RWPE2 (cell line): ENCODE measurements around the gene CCDC9B.
A peak's percentile ranks its signal among the peaks of the same experiment; 100 is the strongest.

Source experiments
- ATAC-seq: fragments of 200-7000 bp; cut with Tn5 transposase; 3 replicates; pipeline ENCODE4 v1.9.1; 2021; ENCODE audit warnings: low read depth
- DNase-seq: peaks from one replicate; pipeline ENCODE4 v3.0.0-alpha.2; 2020; ENCODE audit warnings: low spot score
- H3K27ac ChIP-seq: fragments of 450-650 bp; 2 replicates; pipeline ENCODE4 v1.5.1; 2017; ENCODE audit warnings: mild to moderate bottlenecking; ENCODE audit not compliant: poor library complexity, severe bottlenecking
- H3K27me3 ChIP-seq: fragments of 250-450 bp; sonication (Bioruptor Pico); 2 replicates; pipeline ENCODE4 v1.5.1; 2021; ENCODE audit warnings: mild to moderate bottlenecking, moderate library complexity; ENCODE audit not compliant: insufficient read depth, poor library complexity, severe bottlenecking
- H3K36me3 ChIP-seq: fragments of 250-450 bp; sonication (Bioruptor Pico); 2 replicates; pipeline ENCODE4 v1.5.1; 2020; ENCODE audit warnings: low read depth, mild to moderate bottlenecking, moderate library complexity
- H3K4me1 ChIP-seq: fragments of 250-450 bp; sonication (Bioruptor Pico); 2 replicates; pipeline ENCODE4 v1.5.1; 2021; ENCODE audit warnings: mild to moderate bottlenecking, moderate library complexity; ENCODE audit not compliant: insufficient read depth, poor library complexity, severe bottlenecking
- H3K4me3 ChIP-seq: fragments of 250-450 bp; sonication (Bioruptor Pico); 2 replicates; pipeline ENCODE4 v1.5.1; 2021; ENCODE audit warnings: mild to moderate bottlenecking, moderate library complexity; ENCODE audit not compliant: severe bottlenecking
- H3K9me3 ChIP-seq: fragments of 250-450 bp; sonication (Bioruptor Pico); 2 replicates; pipeline ENCODE4 v1.5.1; 2021; ENCODE audit warnings: mild to moderate bottlenecking, moderate library complexity; ENCODE audit not compliant: severe bottlenecking
- CTCF ChIP-seq: fragments of 450-650 bp; IDR thresholded peaks from one replicate; pipeline ENCODE4 v1.5.1; 2017; ENCODE audit warnings: mild to moderate bottlenecking, moderate library complexity; ENCODE audit not compliant: poor library complexity, severe bottlenecking

Gene CCDC9B

GRCh38 chr15:40307421-40308211 lies 33.1 kb downstream of the CCDC9B start, which contains the start of gene PLCB2:
Gene PLCB2, minus strand, starts transcription at chr15:40307935. Its CDS starts 263 bp downstream, at chr15:40307672.
- H3K4me1 ChIP-seq = no peaks in the 10 kb centered on the region
- no peaks in the 10 kb centered on the region for H3K27me3 ChIP-seq
- H3K36me3 ChIP-seq = no peaks in the 10 kb centered on the region
- H3K4me3 ChIP-seq = no peak within 1 kb of the TSS
- TF ChIP-seq CTCF = peak; percentile 29
- no peaks in the 10 kb centered on the region for H3K9me3 ChIP-seq
- peak; percentile 31 for ATAC-seq
- no peak within 1 kb of the TSS for H3K27ac ChIP-seq
- peak; percentile 62 for DNase-seq

- TF ChIP-seq CTCF = no peak
- Histone ChIP-seq H3K4me3 (no peak overlapping the region), H3K9me3 (no peaks in the 10 kb centered on the region), H3K27ac (no peak overlapping the region), H3K36me3 (no peaks in the 10 kb centered on the region), H3K27me3 (no peaks in the 10 kb centered on the region), H3K4me1 (no peaks in the 10 kb centered on the region)
- DNase-seq (peak; percentile 68), ATAC-seq (no peak)
Observed at GRCh38 chr15:40306908-40307307, 33.8 kb downstream of the CCDC9B start.

- DNase-seq (peak; percentile 54), ATAC-seq (no peak)
- H3K9me3 ChIP-seq = no peaks in the 10 kb centered on the region
- no peaks in the 10 kb centered on the region for H3K36me3 ChIP-seq
- no peak overlapping the region for H3K4me3 ChIP-seq
- no peak overlapping the region for H3K27ac ChIP-seq
- no peak for TF ChIP-seq CTCF
- H3K27me3 ChIP-seq = no peaks in the 10 kb centered on the region
- H3K4me1 ChIP-seq = no peaks in the 10 kb centered on the region
Observed at GRCh38 chr15:40306371-40306770, 34.4 kb downstream of the CCDC9B start.

DNA sequence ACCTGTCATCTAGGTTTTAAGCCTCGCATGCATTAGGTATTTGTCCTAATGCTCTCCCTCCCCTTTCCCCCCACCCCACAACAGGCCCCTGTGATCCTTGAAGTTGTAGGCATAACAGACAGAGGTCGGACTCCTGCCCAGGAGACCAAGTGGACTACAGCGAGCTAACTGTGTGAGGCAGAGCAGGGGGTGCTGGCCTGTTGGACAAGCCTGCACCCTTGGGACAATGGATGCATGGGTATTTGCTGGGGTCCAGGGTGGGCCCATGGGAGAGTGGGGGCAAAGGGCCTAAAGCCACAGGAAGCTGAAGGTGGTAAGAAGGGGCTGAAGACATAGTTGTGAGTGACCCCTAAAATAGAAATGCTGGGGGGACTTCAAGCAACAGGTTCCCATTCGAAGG lies 35.5 kb downstream of the CCDC9B start:
- no peaks in the 10 kb centered on the region for H3K9me3 ChIP-seq
- H3K27me3 ChIP-seq = no peaks in the 10 kb centered on the region
- H3K36me3 ChIP-seq = no peaks in the 10 kb centered on the region
- TF ChIP-seq CTCF = no peak
- ATAC-seq (no peak), DNase-seq (peak; percentile 46)
- no peak overlapping the region for H3K4me3 ChIP-seq
- H3K4me1 ChIP-seq = no peaks in the 10 kb centered on the region
- H3K27ac ChIP-seq = no peak overlapping the region

DNA sequence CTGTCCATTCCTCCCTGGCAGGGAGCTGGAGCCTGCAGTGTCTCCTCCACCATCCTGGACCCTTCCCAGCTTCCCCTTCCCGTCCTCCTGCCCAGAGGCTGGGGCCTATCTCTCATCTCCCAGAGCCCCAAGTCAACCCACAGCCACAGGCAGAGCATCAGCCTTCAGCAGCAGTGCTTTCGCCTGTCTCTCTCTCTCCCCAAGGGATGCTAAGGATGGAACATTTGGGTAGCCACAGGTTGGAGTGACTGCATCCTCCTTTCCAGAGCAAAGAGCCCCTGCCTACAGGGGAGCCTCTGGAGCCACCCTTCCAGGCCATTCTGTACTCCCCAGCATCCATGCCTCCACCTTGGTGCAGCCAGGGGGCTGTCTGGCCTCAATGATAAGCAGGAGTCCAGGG lies 37.2 kb downstream of the CCDC9B start:
- H3K9me3 ChIP-seq = peaks cover 4% of the 10 kb centered on the region
- DNase-seq (peak; percentile 54), ATAC-seq (no peak)
- H3K27ac ChIP-seq = no peak overlapping the region
- H3K4me3 ChIP-seq = no peak overlapping the region
- no peak for TF ChIP-seq CTCF
- H3K27me3 ChIP-seq = no peaks in the 10 kb centered on the region
- H3K4me1 ChIP-seq = no peaks in the 10 kb centered on the region
- no peaks in the 10 kb centered on the region for H3K36me3 ChIP-seq
